CD4-positive, alpha-beta T cell treated with Interleukin-10 for 1 hour (primary cell): Measurements from ENCODE around the gene CFAP126.
A peak's percentile ranks its signal among the peaks of the same experiment; 100 is the strongest.
"Not testable (repeated sequence)": the region's sequence is repeated elsewhere in the genome, so short reads cannot be mapped to it uniquely, and the experiment has no call there.

Source experiments
- DNase-seq: peaks from one replicate; pipeline ENCODE4 v3.0.0-alpha.2; 2020

The CFAP126 gene, protein sequence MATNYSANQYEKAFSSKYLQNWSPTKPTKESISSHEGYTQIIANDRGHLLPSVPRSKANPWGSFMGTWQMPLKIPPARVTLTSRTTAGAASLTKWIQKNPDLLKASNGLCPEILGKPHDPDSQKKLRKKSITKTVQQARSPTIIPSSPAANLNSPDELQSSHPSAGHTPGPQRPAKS

DNA sequence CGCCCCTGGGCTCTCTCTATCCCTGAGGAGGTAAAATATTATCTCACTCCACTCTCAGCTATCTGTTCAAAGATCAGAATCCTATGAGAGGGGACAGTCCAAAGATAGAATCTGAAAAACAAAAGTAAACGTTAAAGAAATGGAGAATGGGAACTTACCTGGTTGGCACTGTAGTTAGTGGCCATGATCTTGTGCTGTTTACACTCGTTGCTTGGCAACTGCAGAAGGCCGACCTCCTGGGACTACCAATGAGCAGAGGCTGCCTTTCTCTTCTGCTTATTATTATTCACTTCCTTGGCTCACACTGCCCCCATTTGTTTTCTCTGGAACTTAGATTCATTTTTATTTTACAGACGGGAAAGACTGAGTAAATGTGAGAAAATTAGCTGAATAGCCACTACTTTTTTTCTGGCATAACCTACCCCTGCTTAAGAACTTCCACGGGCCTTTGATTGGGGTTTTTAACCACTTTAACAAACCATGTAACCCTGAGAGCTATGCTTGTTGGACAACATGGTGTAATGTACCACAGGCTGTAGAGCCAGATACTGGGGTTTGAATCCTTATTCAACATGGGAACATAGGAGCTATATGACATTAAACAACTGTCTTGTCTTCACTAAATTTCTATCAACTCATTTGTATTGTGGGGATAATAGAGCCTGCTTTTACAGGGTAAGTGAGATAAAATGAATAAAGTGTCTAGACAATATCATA, at the start of gene CFAP126:
CFAP126 (minus strand) TSS at position 193 of the 717 bp plus-strand sequence; CDS start at position 185, 8 bp downstream.
- peak; percentile 78 for DNase-seq

DNA sequence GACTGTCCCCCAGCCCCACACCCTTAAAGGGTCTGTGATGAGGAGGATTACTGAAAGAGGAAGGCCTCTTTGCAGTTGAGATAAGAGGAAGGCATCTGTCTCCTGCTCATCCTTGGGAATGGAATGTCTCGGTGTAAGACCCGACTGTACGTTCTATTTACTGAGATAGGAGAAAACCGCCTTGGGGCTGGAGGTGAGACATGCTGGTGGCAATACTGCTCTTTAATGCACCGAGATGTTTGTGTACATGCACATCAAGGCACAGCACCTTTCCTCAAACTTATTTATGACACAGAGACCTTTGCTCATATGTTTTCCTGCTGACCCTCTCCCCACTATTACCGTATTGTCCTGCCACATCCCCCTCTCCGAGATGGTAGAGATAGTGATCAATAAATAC, 45.4 kb upstream of the CFAP126 start:
- DNase-seq, result not testable (repeated sequence)

DNA sequence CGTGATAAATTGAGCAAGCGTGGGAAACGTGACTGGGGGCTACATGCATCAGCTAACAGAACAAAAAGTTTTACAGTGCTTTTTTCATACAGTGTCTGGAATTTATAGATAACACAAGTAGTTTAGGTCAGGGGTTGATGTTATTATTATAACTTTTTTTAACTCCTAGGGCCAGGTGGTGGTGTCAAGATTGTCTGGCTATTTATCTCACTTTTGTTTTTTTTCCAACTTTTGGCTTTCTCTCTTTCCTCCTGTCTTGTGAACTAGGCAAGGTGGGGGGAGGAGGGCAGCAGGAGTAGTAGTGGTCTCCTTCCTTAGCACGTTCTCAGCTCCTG, 42.9 kb upstream of the CFAP126 start:
- DNase-seq, result not testable (repeated sequence)

DNA sequence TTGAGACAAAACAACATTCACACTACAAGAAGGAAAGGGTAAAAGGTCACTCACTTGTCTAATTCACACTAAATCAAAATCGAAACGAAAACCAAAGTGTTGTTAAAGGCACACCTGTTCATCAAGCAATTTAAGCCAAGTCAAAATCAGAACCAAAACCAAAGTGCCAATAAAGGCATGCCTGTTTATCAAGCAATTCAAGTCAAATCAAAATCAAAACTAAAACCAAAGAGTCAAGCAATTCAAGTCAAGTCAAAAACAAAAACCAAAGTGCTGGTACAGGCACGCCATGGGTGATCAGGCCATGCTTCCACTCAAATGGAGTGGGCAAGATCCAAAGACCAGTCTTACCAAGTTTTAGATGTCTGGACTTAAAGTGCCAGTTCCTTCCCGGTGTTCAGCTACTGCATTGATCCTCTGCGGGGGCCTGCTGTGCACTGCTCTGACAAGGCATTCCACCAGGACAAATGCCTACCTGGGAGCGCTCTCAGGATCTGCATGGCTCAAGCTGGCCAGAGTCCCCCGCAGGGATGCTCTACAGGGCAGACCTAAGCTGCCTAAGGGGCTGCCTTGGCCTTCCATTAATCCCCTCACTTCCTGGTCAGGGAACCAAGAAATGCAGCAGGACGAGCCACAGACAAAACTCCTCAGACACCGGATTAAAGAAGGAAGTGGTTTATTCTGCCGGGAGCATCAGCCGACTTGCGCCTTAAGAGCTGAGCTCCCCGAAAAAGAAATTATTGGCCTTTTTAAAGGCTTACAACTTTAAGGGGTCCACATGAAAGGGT, 42.4 kb upstream of the CFAP126 start:
- peak; percentile 54 for DNase-seq

DNA sequence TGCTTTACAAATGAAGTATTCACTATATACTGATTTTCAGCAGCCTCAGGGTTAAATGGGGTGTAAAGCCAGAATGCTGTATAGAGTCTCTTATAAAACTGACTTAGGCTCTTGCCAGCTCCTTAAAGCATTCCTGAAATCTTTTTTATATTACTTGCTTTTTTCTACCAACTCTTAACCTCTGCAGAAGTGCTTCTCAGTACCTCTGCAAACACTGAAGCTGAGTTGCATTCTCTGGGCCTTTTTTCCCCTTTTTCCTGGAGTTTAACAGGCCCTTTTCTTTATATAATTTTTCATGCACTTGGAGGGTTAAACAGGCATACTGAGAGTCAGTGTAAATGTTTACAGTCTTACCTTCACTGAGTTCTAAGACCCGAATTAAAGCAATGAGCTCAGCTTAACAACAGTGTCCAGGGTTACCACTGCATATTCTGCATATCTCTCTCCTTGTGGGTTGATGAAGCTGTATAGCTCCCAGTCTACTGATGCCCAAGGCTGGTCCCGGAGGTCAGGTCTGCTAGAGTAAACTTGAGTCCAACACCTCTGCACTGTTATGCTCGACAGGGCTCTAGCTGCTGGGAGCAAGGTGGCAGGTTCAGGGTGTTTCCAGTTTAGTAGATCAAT, 40.9 kb upstream of the CFAP126 start:
- DNase-seq, result no peak

DNA sequence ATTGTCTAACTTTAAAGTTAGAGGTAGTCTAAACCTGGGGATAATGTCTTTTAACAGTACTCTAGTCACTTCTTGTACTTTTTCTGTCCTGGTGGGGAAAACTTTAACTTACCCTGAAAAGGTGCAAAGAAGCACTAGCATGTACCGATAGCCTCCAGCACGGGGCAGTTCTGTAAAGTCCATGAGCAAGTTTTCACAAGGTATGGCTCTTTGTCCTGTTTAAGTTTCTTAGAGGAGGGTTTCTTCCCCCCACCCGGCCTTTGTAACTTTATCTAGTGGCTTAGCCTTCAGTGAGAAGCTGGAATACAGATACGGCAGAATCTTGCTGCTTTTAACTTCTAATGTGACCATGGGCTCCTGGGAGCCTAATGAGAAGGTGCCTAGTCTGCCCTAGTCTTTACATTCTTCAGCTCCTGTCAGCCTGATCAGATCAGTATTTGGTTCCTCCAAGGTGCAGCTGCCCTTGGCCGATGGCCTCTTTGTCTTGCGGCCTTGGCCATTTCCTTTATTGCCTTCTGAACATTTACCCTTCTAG, 39.8 kb upstream of the CFAP126 start:
- no peak for DNase-seq

DNA sequence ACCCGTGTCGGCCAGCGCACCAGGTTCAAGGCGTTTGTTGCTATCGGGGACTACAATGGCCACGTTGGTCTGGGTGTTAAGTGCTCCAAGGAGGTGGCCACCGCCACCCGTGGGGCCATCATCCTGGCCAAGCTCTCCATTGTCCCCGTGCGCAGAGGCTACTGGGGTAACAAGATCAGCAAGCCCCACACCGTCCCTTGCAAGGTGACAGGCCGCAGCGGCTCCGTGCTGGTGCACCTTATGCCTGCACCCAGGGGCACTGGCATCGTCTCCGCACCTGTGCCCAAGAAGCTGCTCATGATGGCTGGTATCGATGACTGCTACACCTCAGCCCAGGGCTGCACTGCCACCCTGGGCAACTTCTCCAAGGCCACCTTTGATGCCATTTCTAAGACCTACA, 38.9 kb upstream of the CFAP126 start:
- DNase-seq, result not testable (repeated sequence)

DNA sequence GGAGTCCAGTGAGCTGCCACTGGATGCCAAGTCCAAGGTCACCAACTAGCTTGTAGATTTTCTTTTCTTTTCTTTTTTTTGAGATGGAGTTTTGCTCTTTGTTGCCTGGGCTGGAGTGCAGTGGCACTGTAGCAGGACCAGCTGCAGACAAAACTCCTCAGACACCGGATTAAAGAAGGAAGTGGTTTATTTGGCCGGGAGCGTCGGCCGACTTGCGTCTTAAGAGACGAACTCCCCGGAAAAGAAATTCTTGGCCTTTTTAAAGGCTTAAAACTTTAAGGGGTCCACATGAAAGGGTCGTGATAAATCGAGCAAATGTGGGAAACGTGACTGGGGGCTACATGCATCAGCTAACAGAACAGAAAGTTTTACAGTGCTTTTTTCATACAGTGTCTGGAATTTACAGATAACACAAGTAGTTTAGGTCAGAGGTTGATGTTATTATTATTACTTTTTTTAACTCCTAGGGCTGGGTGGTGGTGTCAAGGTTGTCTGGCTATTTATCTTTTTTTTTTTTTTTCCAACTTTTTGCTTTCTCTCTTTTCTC, 36.4 kb upstream of the CFAP126 start:
- no peak for DNase-seq

DNA sequence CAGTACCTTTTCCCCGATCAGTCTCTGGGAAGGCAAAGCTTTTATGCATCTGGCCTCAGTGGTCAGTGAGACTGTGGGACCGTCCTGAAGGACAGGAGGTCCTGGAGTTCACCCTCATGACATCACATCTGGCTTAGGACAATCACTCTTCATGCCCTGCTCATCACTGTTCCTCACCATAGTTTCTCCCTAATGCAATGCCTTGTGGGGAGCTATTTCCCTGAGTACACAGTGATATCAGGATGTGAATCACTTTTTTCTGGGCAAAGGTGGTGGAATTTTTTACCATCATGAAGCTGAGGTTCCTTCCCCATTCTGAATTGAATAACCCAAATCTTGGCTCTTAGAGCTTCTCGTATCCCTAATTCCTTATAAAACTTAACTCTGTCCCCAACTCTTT, 34.8 kb upstream of the CFAP126 start:
- no peak for DNase-seq

DNA sequence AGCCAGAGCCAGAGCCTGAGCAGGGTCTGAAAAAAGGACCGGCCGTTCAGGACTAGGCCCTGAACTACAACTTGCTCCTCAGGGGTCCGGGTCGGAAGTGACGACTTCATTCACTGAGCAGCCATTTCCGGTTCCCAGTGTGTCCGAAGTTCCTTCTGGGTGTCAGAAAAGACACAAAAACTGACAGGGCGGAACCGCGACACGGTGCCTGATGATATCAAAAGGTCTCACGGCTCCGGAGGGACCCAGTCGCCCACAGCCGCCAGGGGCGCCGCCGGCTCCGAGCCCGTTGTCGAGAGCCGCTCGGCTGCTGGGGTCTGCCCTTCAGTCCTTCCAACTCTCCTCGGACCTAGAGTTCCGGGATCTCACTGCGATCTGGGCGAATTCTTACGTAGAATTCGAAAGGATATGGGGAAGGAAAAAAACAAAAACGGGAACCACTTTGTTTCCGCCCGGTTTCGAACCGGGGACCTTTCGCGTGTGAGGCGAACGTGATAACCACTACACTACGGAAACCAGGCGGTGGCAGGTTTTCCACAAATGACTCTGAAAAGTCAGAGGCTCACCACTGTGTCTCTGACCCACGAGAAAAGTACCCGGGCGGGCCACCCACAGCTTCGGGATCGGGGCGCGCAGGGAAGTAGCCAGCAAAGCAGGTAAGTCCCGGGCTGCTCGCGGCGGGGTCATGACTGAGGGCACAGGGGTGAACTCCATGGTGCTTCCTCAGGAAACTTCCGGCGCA, 31.8 kb upstream of the CFAP126 start:
- peak; percentile 97 for DNase-seq

DNA sequence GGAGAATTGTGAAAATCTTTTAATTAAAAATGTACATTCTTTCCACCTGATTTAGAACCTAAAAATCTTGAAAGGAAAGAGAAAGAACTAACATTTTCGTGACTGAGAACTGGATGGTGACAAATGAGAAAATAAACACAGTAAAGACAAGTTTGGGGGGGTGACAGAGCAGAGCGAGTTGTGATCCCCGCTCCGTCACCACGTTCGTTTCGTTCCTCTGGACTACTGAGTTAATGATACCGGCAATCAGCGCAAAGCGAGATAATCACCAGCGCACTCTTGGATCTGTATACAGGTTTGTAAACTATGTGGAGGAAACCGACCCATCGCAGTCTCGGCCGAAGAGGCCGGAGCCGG, 31.2 kb upstream of the CFAP126 start:
- no peak for DNase-seq

DNA sequence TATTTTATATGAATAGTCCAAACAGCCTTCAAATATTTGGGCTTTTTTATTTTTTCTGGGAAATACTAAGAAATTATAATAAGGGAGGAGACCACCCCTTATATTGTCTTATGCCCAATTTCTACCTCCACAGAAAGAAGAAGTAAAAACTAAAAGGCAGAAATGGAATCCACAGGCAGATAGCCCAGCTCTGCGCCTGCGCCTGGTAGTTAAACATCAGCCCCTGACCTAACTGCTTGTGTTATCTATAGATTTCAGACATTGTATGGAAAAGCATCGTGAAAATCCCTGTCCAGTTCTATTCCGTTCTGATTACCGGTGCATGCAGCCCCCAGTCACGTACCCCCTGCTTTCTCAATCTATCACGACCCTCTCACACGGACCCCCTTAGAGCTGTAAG, 29.4 kb upstream of the CFAP126 start:
- DNase-seq, result not testable (repeated sequence)

DNA sequence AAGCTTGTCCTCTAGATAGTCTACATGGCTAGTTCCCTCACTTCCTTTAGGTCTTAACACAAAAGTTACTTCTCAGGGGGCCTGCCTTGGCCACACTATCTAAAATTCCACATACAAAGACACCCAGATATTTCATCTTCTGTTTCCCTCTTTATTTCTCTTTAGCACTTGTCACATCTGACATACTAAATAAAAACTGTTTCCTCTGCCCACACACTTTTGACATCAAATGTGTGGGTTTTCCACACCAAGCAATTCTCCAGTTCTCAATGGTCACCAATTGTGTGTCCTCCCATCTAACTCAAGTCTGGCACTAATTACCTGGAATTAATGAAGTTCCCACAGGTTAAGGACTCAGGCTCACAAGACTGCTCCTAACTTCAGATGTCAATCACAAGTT, 25.5 kb upstream of the CFAP126 start:
- no peak for DNase-seq

DNA sequence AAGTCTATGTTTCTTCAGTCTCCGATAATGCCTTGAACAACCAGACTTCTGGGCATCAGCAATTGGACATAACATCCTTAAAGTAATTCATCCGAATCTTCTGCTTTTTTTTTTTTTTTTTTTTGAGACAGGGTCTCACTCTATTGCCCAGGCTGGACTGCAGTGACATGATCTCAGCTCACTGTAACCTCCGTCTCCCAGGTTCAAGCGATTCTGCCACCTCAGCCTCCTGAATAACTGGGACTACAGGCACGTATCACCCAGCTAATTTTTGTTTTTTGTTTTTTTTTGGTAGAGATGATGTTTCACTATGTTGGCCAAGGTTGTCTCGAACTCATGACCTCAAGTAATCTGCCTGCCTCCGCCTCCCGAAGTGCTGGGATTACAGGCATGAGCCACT, 23.9 kb upstream of the CFAP126 start:
- no peak for DNase-seq

DNA sequence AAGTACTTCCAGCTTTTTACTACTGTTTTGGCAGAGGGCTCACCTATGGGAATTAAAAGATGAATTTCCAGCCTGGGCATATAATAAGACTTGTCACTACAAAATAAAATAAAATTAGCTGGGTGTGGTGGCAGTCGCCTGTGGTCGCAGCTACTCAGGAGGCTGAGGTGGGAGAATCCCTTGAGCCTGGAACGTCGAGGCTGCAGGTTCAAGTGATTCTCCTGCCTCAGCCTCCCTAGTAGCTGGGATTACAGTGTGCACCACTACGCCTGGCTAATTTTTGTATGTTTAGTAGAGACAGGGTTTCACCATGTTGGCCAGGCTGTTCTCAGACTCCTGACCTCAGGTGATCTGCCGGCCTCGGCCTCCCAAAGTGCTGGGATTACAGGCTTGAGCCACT, 23.5 kb upstream of the CFAP126 start:
- DNase-seq, result not testable (repeated sequence)

DNA sequence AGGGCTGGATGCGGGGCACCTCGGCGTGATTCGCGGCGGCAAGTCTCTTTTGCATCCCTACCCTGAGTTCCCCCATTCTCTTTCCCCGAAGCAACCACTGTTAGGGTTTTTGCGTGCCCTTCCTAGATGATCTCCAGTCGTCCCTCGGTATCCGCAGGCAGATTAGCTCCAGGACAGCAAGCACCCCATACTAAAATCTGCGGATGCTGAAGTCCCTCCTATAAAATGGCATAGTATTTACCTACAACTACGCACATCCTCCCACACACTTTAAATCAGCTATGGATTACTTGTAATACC, 22.8 kb upstream of the CFAP126 start:
- no peak for DNase-seq

DNA sequence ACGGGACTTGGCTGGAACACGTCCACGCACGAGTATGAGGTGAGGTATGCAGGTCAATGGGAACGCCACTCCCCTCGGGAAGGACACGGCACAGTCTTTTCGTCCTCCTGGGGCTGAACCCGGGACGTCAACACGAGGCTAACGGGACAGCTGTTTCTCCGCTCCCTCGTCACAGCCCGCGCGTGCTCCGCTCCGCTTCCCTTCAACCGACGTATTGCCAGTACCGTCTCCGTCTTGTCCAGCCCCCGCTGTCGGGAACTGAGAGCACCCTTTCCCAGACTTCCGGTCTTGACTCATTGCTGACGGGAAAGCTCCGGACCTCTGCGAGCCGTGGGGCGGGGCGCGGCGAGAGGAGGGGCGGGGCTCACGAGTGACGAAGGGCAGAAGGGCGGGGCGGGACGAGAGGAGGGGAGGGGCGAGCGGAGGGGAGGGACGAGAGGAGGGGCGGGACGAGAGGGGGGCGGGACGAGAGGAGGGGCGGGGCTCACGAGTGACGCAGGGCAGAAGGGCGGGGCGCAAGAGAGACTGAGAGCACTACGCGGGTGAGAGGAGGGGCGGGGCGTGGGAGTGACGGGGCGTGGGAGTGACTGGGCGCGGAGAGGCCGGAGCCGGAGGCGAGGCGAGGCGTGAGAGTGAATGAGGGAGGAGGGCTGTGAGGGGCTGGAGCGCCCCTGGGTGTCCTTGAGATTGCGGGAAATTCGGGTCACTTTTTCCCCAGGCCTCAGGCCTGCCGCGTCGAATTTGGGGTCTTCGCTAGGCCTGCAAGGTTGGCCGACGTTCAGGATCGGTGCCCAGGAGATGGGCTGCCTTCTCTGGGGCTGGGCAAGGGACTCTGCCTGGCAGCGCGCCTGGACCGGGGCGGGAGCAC, 22.2 kb upstream of the CFAP126 start:
- DNase-seq, result peak; percentile 94

DNA sequence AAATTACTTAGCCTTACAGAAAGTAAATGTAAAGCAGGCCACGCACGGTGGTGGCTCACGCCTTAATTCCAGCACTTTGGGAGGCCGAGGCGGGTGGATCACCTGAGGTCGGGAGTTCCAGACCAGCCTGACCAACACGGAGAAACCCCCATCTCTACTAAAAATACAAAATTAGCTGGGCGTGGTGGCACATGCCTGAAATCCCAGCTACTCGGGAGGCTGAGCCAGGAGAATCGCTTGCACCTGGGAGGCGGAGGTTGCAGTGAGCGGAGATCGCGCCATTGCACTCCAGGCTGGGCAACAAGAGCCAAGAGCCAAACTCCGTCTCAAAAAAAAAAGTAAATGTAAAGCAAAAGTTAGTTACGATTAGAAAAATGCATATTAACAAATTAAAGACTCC, 21.5 kb upstream of the CFAP126 start:
- DNase-seq, result not testable (repeated sequence)

DNA sequence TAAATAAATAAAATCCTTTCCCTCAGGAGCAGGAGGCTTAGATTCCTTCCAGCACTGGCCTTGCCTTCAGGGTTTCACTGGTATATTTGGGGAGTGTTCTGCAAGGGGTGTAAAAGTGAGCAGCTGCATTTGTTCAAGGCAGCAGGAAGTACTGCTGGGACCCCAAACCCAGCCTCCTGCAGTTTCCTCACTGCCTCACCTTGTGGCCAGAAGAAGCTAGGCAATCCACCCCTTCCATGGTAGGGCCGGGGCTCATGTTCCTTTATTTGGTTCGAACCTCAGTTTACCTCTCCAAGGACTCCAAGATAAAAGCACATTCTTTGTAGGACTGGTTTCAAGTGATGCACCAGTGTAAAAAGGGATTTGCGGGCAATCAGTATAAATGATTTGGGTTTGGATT, 21.0 kb upstream of the CFAP126 start:
- DNase-seq, result no peak

DNA sequence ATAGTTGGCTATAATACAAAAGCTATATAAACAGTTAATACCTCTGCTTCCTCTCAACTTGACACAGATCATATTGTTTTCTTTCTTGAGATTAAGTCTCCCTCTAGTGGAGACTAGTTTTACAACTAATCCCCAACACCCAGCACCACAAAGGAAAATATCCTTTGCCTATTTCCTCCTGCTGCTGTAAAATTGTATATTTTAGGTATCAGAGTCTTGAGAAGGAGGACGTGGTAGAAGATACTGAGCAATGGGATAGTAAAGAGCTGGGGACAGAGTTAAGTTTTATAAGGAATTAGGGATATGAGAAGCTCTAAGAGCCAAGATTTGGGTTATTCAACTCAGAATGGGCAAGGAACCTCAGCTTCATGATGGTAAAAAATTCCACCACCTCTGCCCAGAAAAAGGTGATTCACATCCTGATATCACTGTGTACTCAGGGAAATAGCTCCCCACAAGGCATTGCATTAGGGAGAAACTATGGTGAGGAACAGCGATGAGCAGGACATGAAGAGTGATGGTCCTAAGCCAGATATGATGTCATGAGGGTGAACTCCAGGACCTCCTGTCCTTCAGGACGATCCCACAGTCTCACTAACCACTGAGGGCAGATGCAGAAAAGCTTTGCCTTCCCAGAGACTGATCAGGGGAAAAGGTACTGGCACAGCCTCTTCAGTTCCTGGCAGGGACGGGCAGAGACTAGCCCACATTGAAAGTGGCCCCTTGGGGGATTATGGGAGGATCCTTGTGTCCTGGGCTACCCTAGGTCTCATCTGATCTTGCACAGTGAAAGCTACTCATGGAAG, 14.7 kb upstream of the CFAP126 start:
- peak; percentile 63 for DNase-seq

DNA sequence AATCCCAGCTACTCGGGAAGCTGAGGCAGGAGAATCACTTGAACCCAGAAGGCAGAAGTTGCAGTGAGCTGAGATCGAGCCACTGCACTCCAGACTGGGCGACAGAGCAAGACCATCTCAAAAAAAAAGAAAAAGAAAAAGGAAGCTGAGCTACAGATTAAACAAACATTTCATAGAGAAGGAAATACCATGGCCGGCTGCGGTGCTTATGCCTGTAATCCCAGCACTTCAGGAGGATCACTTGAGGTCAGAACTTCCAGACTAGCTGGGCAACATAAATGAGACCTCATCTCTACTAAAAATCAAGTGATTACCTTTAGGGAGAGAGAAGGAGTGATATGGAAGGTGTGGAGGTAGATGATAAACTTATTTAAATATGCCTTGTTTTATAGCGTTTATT, 14.0 kb upstream of the CFAP126 start:
- no peak for DNase-seq
